NCI-H187 (cell line): ENCODE results near the gene PCDH9.
"Not testable (repeated sequence)": the region's sequence is repeated elsewhere in the genome, so short reads cannot be mapped to it uniquely, and the experiment has no call there.

Experiments used
- DNase-seq, 2 experiments: peaks; one replicate each; lab custom pipeline; 2025; lab: John Stamatoyannopoulos, UW

PCDH9 gene

GRCh38 chr13:66659701-66660467 lies 570.3 kb downstream of the PCDH9 start:
- no peak for DNase-seq

GRCh38 chr13:66659286-66659685 lies 570.9 kb downstream of the PCDH9 start:
- no peak for DNase-seq

DNA sequence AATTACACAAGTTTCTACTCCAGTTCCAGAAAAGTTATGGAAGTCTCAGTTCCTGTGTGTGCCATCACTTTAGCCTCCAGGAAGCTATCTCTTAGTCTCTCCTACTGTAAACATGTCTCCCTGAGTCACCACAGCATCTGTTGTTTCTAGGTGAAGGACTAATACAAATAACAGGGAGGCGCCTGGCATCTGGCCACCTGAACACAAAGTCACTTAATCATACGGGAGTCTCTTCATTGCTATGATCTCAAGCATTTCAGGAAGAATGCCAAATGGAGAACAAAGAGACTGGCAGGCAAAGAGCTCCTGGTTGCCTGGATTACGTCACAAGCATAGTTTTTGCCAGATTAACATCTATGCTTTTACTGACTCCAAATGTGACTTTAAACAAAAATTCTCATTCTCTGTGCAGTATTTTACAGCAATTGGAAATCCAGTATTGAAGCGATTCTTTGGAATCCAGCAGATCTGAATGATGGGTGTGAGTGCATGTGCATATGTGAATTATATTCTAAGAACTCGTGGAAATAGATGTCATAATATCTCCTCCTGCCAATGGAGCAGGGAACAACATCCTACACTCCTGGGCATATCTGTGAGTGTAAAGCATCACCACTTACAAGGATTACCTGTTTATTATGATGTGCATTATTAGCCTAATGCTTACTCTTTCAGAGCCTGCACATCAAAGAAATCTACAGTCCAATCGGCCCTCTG lies 572.8 kb downstream of the PCDH9 start:
- peak in 1 of 2 experiments; percentile 2 for DNase-seq

GRCh38 chr13:66655847-66656454 lies 574.2 kb downstream of the PCDH9 start:
- DNase-seq: no peak

GRCh38 chr13:66644855-66645460 lies 585.2 kb downstream of the PCDH9 start:
- no peak for DNase-seq

DNA sequence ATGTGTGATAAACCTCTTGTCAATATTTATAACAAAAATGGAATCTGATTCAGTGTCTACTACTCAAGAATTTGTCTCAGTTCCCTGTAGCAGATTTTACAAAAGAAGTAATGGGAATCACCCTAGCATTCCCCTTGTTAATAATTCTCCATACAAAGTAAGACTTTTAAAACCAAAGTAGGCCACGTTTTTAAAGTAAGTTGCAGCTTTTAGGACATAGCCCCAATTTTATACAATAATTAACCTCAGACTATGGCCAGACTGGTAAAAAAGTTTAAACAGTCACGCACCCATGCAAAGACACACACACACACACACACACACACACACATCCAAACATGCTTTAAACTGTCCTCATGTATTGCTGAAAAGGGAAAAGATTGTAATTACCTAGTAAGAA lies 589.9 kb downstream of the PCDH9 start:
- DNase-seq: no peak

GRCh38 chr13:66639044-66639443 lies 591.1 kb downstream of the PCDH9 start:
- no peak for DNase-seq

GRCh38 chr13:66635526-66635925 lies 594.6 kb downstream of the PCDH9 start:
- no peak for DNase-seq

DNA sequence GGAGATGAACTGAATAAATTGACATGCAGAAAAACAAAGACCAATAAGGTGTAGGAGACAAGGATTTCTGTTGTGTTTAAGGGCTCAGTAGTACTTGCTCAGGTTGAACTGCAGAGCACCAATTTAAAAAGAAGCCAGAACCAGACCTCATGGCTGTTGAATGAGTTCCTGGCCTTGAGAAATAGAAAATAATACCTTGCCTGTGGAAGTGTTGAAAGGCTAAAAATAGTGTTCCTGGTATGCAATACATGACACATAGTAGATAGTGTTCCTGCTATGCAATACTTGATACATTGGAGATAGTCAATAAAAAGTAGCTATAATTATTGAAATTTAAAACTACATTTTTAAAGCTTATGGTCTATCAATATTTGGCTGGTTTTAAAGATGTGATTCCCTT lies 595.8 kb downstream of the PCDH9 start:
- DNase-seq: no peak

GRCh38 chr13:66627512-66627911 lies 602.6 kb downstream of the PCDH9 start:
- DNase-seq: no peak

DNA sequence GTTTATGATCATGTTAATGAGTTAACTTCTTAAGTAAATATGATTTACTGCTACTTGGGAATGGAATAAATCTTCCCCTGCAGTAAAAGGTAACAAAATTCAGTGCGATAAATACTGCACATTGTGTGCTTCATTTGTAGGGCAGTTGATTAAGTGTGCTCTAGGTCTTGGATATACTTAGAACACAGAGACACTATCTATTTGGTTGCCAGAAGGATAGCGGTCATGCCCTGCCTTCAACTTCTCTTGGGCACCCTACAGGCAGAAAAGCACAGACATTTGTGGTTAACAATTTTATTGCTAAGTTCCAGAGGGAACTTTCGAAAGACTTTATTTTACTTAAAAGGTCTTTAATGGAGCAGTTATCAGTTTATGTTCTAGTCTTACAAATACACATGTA lies 605.8 kb downstream of the PCDH9 start:
- no peak for DNase-seq

GRCh38 chr13:66623129-66623820 lies 606.9 kb downstream of the PCDH9 start:
- no peak for DNase-seq

- not testable (repeated sequence) for DNase-seq
Measured at GRCh38 chr13:66621906-66622447, 608.2 kb downstream of the PCDH9 start.

DNA sequence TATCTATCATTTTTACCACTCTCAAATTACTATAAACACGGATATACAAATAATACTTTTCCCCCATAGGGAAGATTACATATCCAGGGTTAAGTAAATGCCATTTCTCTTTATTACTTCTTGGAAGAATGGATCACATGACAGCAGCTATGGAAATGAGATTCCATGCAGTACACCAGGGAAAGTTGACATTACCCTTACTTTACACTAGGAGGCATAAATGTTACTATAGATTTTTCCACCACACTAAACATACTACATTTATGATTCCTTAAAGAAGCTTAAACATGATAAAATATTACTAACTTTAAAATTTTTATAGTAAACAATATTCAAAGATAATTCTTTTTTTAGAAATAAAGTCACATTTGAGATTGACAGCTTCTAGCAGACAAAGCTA lies 611.4 kb downstream of the PCDH9 start:
- DNase-seq: no peak

GRCh38 chr13:66617786-66618185 lies 612.4 kb downstream of the PCDH9 start:
- no peak for DNase-seq

DNA sequence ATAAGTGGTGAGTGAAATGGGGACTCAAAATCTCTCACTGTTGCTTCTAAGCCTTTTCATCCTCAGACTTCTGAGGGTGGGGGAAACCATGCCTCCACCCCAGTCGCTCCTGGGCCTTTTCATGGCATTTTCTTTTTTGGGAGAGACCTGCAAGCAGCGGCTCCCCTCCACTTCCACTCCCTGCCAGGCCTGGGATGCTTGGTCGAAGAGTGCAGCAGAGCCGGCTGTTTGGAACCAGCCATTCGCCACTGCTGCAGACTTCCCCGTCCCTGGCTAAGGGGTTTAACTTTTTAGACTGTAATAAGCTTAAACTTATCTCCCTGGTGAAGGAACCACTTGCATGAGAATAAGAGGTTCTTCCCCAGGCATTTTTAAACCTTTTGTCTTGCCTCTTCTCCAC lies 617.2 kb downstream of the PCDH9 start:
- DNase-seq: no peak

- DNase-seq: no peak
Measured at GRCh38 chr13:66586489-66586888, 643.6 kb downstream of the PCDH9 start.

GRCh38 chr13:66585669-66586203 lies 644.4 kb downstream of the PCDH9 start:
- DNase-seq: no peak

DNA sequence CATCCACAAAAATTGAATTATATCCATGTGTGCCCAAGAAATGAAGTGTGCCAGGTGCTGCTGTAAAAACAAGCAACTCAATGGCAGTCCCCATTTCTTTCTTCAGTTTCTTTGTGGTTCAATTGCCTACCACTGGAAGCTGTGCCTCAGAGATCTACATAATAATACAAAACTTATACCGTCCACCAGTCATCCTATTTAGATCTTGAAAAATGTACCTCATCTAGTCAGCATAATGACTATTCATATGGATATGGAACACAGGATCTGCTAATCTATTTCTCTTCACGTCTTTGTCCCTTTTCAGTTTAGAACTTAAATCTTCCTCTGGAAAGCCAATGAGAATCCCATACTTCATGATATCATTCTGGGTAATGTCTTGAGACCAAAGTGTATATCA lies 648.5 kb downstream of the PCDH9 start:
- DNase-seq: no peak

- DNase-seq: no peak
Measured at GRCh38 chr13:66578305-66578704, 651.8 kb downstream of the PCDH9 start.

DNA sequence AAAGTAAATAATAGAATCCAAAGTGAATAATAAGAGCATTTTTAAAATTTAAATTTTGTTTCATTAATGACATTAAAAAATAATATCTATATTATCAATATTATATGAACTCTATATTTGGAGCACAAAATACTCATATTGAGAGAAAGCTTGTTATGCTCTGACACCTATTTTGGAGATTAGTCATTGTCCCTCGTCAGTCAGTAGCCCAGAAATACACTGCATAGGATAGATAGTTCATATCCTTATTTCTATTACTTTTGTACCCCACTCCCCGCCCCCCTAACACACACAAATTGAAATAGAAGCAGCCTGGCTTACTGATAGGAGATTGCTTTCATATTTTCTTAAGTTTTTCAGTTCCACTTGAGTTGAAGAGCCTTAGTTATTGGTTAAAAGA lies 652.8 kb downstream of the PCDH9 start:
- no peak for DNase-seq

DNA sequence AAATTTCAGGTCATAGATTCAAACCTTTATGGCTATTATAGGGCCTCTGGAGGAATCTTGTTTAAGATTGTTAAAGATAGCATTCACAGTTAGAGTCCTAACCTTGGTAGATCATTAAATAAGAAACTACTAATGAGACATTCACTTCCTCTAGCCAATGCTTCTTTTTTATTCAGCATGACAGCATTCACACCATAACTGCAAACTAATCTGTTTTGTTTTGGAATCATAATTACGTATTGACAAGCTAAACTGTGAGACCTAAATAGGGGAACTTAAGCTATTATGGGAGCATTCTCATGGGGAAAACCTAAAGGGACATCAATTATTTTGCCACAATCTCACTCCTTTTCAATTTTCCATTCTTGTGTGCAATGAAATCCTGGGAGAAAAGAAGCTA lies 653.8 kb downstream of the PCDH9 start:
- no peak for DNase-seq
